ENCODE measurements around the gene ABCB8.

GRCh38 chr7:151076863-151077704 lies 48.8 kb downstream of the ABCB8 start:
- no peak for TF ChIP-seq SP1 (IDR thresholded peaks at IDR 0.05)
- TF ChIP-seq FOXM1 (IDR thresholded peaks at IDR 0.05; ENCODE audit: borderline replicate concordance), result no peak
- TF ChIP-seq BHLHE40 (IDR thresholded peaks at IDR 0.05; ENCODE audit: borderline replicate concordance), result no peak
- TF ChIP-seq TARDBP (IDR thresholded peaks at IDR 0.05), result no peak
- TF ChIP-seq, protein P1, sequence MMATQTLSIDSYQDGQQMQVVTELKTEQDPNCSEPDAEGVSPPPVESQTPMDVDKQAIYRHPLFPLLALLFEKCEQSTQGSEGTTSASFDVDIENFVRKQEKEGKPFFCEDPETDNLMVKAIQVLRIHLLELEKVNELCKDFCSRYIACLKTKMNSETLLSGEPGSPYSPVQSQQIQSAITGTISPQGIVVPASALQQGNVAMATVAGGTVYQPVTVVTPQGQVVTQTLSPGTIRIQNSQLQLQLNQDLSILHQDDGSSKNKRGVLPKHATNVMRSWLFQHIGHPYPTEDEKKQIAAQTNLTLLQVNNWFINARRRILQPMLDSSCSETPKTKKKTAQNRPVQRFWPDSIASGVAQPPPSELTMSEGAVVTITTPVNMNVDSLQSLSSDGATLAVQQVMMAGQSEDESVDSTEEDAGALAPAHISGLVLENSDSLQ (IDR thresholded peaks at IDR 0.05), result no peak
- TF ChIP-seq L3MBTL2 (conservative IDR thresholded peaks at IDR 0.05), result no peak
- TF ChIP-seq ARNT (IDR thresholded peaks at IDR 0.05), result no peak
- TF ChIP-seq SUZ12 (IDR thresholded peaks at IDR 0.05), result no peak
- no peak; the same call in 1 of the 2 replicates for TF ChIP-seq ELF4 (IDR thresholded peaks at IDR 0.05)
